NCI-H524 treated with DMSO at 0.1 percent for 48 hours (cell line): ENCODE data around the gene CAMTA2.

Source experiments
- DNase-seq: peaks from one replicate; lab custom pipeline; 2025; lab: John Stamatoyannopoulos, UW

Gene CAMTA2

GRCh38 chr17:4946312-4946976, 41.0 kb downstream of the CAMTA2 start:
- DNase-seq: no peak

DNA sequence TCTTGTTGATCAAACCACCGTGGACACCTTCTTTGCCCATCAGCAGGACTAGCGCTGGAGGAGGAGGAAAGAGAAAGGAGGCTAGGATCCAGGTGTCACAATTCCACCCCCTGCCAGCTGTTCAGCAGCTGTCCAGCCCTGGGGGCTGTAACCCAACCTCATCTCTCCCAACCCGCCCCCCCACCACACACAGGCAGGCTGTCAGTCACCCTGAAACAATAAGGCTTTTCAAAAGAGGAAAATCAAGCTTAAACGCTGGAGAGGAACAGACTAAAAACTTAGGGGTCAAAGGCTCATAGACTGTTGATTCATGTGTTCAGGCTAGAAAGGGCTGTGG, 41.6 kb downstream of the CAMTA2 start:
- DNase-seq: no peak

GRCh38 chr17:4945176-4945943, 42.1 kb downstream of the CAMTA2 start:
- no peak for DNase-seq

- DNase-seq: no peak
Measured at GRCh38 chr17:4944554-4945175, 42.8 kb downstream of the CAMTA2 start.

DNA sequence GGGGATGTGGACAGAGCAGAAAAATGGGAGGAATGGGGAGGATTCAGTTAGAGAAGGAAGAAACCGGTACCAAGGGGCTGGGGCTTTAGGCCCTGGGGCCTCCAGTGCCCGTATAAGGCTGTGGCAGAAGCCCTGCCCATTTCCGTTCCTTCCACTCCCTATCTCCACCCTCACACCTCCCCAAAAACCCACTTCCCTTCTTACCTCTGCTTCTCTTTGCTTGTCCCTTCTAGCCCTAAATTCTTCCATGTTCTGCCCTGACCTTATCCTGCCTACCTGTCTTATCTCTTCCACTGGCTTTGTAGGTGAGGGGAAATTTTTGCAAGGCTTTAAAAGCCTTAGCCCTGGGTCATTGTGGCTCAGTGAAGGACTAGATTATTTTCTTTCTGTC, 43.3 kb downstream of the CAMTA2 start:
- no peak for DNase-seq

- no peak for DNase-seq
Measured at GRCh38 chr17:4942760-4943508, 44.5 kb downstream of the CAMTA2 start.

DNA sequence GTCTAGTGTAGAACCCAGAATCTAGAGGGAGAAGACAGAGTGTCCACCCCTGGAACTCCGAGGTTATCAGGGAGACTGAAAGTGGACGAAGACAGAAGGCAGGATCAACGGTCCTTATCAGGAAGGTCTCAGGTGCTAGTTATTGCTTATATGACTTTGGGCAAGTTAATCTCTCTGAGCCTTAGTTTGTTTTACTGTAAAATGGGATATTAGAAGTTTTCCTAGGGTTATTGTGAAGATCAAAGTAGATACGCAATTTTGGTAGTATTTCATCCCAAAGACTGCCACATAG, 46.2 kb downstream of the CAMTA2 start:
- no peak for DNase-seq

- no peak for DNase-seq
Measured at GRCh38 chr17:4940555-4941318, 46.7 kb downstream of the CAMTA2 start.

DNA sequence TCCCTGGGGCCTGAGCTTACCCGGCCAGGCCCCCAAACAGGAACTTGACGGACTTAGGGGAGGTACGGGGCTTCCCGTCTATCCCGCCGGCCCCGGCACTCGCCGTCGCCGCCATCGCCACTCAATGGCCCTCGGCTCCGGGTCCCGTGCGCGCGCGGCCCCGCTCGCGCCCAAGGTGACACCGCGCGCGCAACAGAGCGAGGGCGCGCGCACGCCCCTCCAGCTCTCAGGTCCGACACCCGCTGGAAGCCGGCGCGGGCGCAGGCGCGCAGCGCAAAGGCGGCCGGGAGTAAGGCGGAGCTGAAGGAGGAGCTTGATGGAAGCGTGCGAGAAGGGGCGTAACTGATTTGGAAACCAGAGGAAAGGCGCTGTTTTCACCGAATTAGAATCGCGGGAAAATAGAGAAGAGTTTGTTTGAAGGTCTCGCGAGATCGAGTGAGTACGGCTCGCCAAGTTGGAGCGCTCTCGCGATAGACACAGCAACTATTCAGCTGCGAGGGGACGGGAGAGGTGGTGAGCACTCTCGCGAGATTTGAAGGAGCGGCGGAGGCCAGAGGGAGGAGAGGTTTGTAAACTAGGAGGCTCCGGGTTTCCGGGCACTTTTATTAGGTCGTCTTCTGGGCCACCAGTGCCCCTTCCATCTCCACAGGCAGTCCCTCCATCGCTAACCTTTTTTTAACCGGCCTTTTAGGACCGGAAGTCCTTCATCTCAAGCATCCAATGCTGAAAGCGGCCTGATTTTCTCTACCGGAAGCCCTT, 47.5 kb downstream of the CAMTA2 start, which contains the start of the genes RNF167 and SLC25A11:
TSS of gene RNF167 (plus strand) at position 473 of the 759 bp plus-strand sequence. CDS start 642 bp downstream, outside the sequence.
TSS of gene SLC25A11 (minus strand) at position 251 of the 759 bp plus-strand sequence. CDS start at position 115, 136 bp downstream.
- peak; percentile 98 for DNase-seq

DNA sequence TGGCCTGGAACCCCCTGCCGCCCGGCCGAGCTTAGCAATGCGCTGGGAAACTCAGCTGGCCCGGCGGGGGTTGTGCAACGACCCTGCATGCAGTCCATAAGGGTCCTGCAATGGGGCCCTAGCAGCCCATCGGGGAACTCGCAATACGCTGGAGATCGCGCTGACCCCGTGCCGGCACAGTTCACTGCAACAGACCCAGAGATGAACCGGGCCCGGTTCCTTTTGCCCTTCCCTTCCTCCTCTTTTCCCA, 48.0 kb downstream of the CAMTA2 start:
- DNase-seq: no peak

GRCh38 chr17:4938688-4939545, 48.6 kb downstream of the CAMTA2 start:
- DNase-seq: no peak

GRCh38 chr17:4938069-4938491, 49.4 kb downstream of the CAMTA2 start:
- DNase-seq: no peak

- DNase-seq: no peak
Measured at GRCh38 chr17:4937553-4937952, 49.9 kb downstream of the CAMTA2 start.

GRCh38 chr17:4936436-4936835, 51.0 kb downstream of the CAMTA2 start:
- no peak for DNase-seq

GRCh38 chr17:4935650-4936049, 51.8 kb downstream of the CAMTA2 start:
- DNase-seq: no peak

DNA sequence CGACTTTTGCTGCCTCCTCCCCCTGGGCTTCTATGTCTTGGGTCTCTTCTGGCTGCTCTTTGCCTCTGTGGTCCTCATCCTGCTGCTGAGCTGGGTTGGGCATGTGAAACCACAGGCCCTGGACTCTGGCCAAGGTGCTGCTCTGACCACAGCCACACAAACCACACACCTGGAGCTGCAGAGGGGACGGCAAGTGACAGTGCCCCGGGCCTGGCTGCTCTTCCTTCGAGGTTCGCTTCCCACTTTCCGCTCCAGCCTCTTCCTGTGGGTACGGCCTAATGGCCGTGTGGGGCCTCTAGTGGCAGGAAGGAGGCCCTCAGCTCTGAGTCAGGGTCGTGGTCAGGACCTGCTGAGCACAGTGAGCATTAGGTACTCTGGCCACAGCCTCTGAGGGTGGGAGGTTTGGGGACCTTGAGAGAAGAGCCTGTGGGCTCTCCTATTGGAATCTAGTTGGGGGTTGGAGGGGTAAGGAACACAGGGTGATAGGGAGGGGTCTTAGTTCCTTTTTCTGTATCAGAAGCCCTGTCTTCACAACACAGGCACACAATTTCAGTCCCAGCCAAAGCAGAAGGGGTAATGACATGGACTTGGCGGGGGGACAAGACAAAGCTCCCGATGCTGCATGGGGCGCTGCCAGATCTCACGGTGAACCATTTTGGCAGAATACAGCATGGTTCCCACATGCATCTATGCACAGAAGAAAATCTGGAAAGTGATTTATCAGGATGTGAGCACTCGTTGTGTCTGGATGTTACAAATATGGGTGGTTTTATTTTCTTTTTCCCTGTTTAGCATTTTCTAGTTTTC, 53.1 kb downstream of the CAMTA2 start:
- DNase-seq: no peak

DNA sequence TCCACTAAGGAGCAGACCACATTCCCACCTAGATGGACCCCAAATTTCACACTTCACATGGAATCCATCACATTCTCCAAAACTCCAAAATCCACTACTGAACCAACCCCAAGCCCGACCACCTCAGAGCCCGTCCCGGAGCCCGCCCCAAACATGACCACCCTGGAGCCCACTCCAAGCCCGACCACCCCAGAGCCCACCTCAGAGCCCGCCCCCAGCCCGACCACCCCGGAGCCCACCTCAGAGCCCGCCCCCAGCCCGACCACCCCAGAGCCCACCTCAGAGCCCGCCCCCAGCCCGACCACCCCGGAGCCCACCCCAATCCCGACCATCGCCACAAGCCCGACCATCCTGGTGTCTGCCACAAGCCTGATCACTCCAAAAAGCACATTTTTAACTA, 53.8 kb downstream of the CAMTA2 start:
- DNase-seq: no peak

DNA sequence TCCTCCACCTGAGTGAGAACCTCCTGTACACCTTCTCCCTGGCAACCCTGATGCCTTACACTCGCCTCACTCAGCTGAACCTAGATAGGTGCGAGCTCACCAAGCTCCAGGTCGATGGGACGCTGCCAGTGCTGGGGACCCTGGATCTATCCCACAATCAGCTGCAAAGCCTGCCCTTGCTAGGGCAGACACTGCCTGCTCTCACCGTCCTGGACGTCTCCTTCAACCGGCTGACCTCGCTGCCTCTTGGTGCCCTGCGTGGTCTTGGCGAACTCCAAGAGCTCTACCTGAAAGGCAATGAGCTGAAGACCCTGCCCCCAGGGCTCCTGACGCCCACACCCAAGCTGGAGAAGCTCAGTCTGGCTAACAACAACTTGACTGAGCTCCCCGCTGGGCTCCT, 54.7 kb downstream of the CAMTA2 start:
- no peak for DNase-seq

DNA sequence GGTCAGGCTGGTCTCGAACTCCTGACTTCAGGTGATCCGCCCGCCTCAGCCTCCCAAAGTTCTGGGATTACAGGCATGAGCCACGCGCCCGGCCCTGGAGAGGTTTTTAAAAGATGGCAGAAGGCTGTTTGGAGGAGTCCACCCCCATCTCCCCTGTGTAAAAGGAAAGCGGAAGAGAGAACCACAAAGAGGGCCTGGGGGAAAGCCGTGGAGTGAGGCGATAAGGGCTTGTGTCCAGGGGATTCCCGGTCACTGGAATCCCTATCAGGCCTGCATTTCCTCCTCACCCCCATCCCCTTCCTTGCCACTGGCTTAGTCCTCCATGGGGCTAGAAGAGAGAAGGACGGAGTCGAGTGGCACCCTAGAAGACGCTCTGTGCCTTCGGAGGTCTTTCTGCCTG, 55.5 kb downstream of the CAMTA2 start, which contains the start of gene GP1BA:
TSS of gene GP1BA (plus strand) at position 315 of the 400 bp plus-strand sequence. CDS start 328 bp downstream, outside the sequence.
- DNase-seq: no peak
